C4-2B (cell line): ENCODE data around the gene DNAJB1.

ENCODE experiments used
- CTCF ChIP-seq: fragments of 450-650 bp; conservative IDR thresholded peaks from 2 replicates; pipeline ENCODE4 v1.5.1; 2017; ENCODE audit warnings: mild to moderate bottlenecking
- ZFX ChIP-seq: fragments of 450-650 bp; IDR thresholded peaks from 2 replicates; pipeline ENCODE4 v1.6.1; 2017

- no peak for TF ChIP-seq CTCF
- TF ChIP-seq ZFX: no peak
Measured at GRCh38 chr19:14502334-14503092, 15.7 kb downstream of the DNAJB1 start.
